WTC11 (cell line): ENCODE data around the gene LPIN3. TPM values are rescaled to one million over a fixed set of nuclear protein-coding genes. Genes with fewer than 3 reads are reported as not detected.
"Not testable (repeated sequence)": the region's sequence is repeated elsewhere in the genome, so short reads cannot be mapped to it uniquely, and the experiment has no call there.

ENCODE experiments used
- ATAC-seq: fragments of 200-7000 bp; cut with Tn5 transposase; 2 replicates; pipeline ENCODE4 v1.10.0; 2021; ENCODE audit warnings: mild to moderate bottlenecking, moderate library complexity
- CTCF ChIA-PET: fragments of 300-600 bp; sonication (Branson Sonifier 250); formaldehyde crosslinking; loops from one replicate; lab custom pipeline; 2021; ENCODE audit warnings: antibody characterized with exemption; lab: Charles Lee
- POLR2A ChIA-PET: fragments of 350-600 bp; sonication (Branson Sonifier 250); formaldehyde crosslinking; loops from one replicate; lab custom pipeline; 2021; ENCODE audit warnings: antibody characterized with exemption; lab: Charles Lee
- DNase-seq: peaks from one replicate; pipeline ENCODE4 v3.0.0; 2021; ENCODE audit warnings: low spot score
- H3K27ac Mint-ChIP-seq: 2 replicates; pipeline ENCODE4 v1.8.0; 2021; ENCODE audit warnings: mixed read lengths
- H3K27me3 Mint-ChIP-seq: 2 replicates; pipeline ENCODE4 v1.8.0; 2021; ENCODE audit warnings: low read depth, mild to moderate bottlenecking, moderate library complexity, mixed read lengths
- H3K36me3 Mint-ChIP-seq: 2 replicates; pipeline ENCODE4 v1.8.0; 2021; ENCODE audit warnings: mixed read lengths
- H3K4me1 Mint-ChIP-seq: 2 replicates; pipeline ENCODE4 v1.8.0; 2022; ENCODE audit warnings: mixed read lengths
- H3K4me3 Mint-ChIP-seq: 2 replicates; pipeline ENCODE4 v1.8.0; 2021; ENCODE audit warnings: mild to moderate bottlenecking, moderate library complexity, mixed read lengths
- H3K9me3 Mint-ChIP-seq: 2 replicates; pipeline ENCODE4 v1.8.0; 2021; ENCODE audit warnings: mixed read lengths
- CBFB ChIP-seq: sonication (generic); formaldehyde crosslinking; IDR thresholded peaks from 2 replicates; pipeline ENCODE4 v1.8.1; 2022; ENCODE audit warnings: mild to moderate bottlenecking, low read depth, missing genetic modification reagents
- E2F1 ChIP-seq: sonication (generic); formaldehyde crosslinking; IDR thresholded peaks from 2 replicates; pipeline ENCODE4 v1.8.0; 2022; ENCODE audit warnings: mild to moderate bottlenecking, missing genetic modification reagents
- ESRRA ChIP-seq: sonication (generic); formaldehyde crosslinking; IDR thresholded peaks from 2 replicates; pipeline ENCODE4 v1.8.1; 2022; ENCODE audit warnings: mild to moderate bottlenecking, missing genetic modification reagents, borderline replicate concordance
- FOXP4 ChIP-seq: sonication (generic); formaldehyde crosslinking; IDR thresholded peaks from 2 replicates; pipeline ENCODE4 v1.8.0; 2022; ENCODE audit warnings: mild to moderate bottlenecking, missing genetic modification reagents
- GTF2I ChIP-seq: fragments of 250-450 bp; sonication (Bioruptor Pico); conservative IDR thresholded peaks from 2 replicates; pipeline ENCODE4 v1.4.0; 2021; ENCODE audit warnings: mild to moderate bottlenecking
- IRF2 ChIP-seq: sonication (generic); formaldehyde crosslinking; IDR thresholded peaks from 2 replicates; pipeline ENCODE4 v1.8.0; 2022; ENCODE audit warnings: low read depth, missing genetic modification reagents, borderline replicate concordance
- NFE2L1 ChIP-seq: sonication (generic); formaldehyde crosslinking; IDR thresholded peaks from 2 replicates; pipeline ENCODE4 v1.8.1; 2023; ENCODE audit warnings: missing genetic modification reagents
- NR1H2 ChIP-seq: sonication (generic); formaldehyde crosslinking; IDR thresholded peaks from 2 replicates; pipeline ENCODE4 v1.9.0; 2021; ENCODE audit warnings: mild to moderate bottlenecking, moderate library complexity, missing genetic modification reagents
- PREB ChIP-seq: sonication (generic); formaldehyde crosslinking; IDR thresholded peaks from 2 replicates; pipeline ENCODE4 v1.8.1; 2022; ENCODE audit warnings: mild to moderate bottlenecking, missing genetic modification reagents, moderate library complexity, borderline replicate concordance
- RELA ChIP-seq: sonication (generic); formaldehyde crosslinking; IDR thresholded peaks from 2 replicates; pipeline ENCODE4 v1.8.1; 2022; ENCODE audit warnings: missing genetic modification reagents, mild to moderate bottlenecking, borderline replicate concordance
- RORB ChIP-seq: fragments of 250-450 bp; sonication (Bioruptor Pico); IDR thresholded peaks from 2 replicates; pipeline ENCODE4 v1.9.0; 2021; ENCODE audit warnings: mild to moderate bottlenecking
- ZBTB21 ChIP-seq: sonication (generic); formaldehyde crosslinking; IDR thresholded peaks from 2 replicates; pipeline ENCODE4 v1.8.1; 2023; ENCODE audit warnings: mild to moderate bottlenecking, missing genetic modification reagents, borderline replicate concordance
- ZMAT4 ChIP-seq: fragments of 250-450 bp; sonication (Bioruptor Pico); IDR thresholded peaks from 2 replicates; pipeline ENCODE4 v1.9.0; 2021; ENCODE audit warnings: mild to moderate bottlenecking
- ZNF232 ChIP-seq: sonication (generic); formaldehyde crosslinking; IDR thresholded peaks from 2 replicates; pipeline ENCODE4 v1.8.0; 2022; ENCODE audit warnings: mild to moderate bottlenecking, missing genetic modification reagents
- ZNF317 ChIP-seq: sonication (generic); formaldehyde crosslinking; IDR thresholded peaks from 2 replicates; pipeline ENCODE4 v1.8.1; 2023; ENCODE audit warnings: low read depth, mild to moderate bottlenecking, moderate library complexity, missing genetic modification reagents, borderline replicate concordance
- ZNF532 ChIP-seq: fragments of 250-450 bp; sonication (Bioruptor Pico); IDR thresholded peaks from 2 replicates; pipeline ENCODE4 v1.9.0; 2021; ENCODE audit warnings: mild to moderate bottlenecking, borderline replicate concordance
- total RNA-seq: library from RNA; stranded (reverse); gene quantifications from 3 replicates; pipeline ENCODE4 v1.2.3, GENCODE V29; 2021

The LPIN3 gene
- total RNA-seq, 1 experiment from 2014 or later = 7.9 TPM

- TF ChIP-seq NFE2L1 (CRISPR knock-in tag) (no peak), RORB (no peak), ESRRA (CRISPR knock-in tag) (no peak), RELA (CRISPR knock-in tag) (no peak), PREB (CRISPR knock-in tag) (no peak), ZBTB21 (CRISPR knock-in tag) (no peak), NR1H2 (CRISPR knock-in tag) (no peak)
These were observed 31.8 kb upstream of the LPIN3 start (continued) for GRCh38 chr20:41308726-41309413.

- H3K36me3 Mint-ChIP-seq = no peaks in the 10 kb centered on the region
- ChIA-PET CTCF (interaction anchor here (1.6 kb wide), 1 partner anchor 31 kb away, joined by 5 read pairs; the partner anchor contains the start of gene LPIN3), POLR2A (no interaction called here)
- H3K27ac Mint-ChIP-seq = peak overlapping the region; percentile 15; the same call in 1 of the 2 replicates
- TF ChIP-seq ZNF232 (CRISPR knock-in tag) (no peak), RORB (no peak), ZNF532 (no peak), CBFB (CRISPR knock-in tag) (no peak), E2F1 (no peak), GTF2I (CRISPR knock-in tag) (no peak), PREB (CRISPR knock-in tag) (no peak), FOXP4 (no peak), ZMAT4 (CRISPR knock-in tag) (no peak), IRF2 (CRISPR knock-in tag) (no peak), ZNF317 (CRISPR knock-in tag) (no peak)
- TF ChIP-seq, all 79 proteins: peak for 0
- Mint-ChIP-seq H3K4me3 (no peak overlapping the region), H3K4me1 (peaks cover 15% of the 10 kb centered on the region), H3K9me3 (peaks cover 4% of the 10 kb centered on the region; the same call in 1 of the 2 replicates), H3K27me3 (no peaks in the 10 kb centered on the region)
- ATAC-seq (no peak), DNase-seq (no peak)
These were observed 30.8 kb upstream of the LPIN3 start for GRCh38 chr20:41309817-41310216.

- not testable (repeated sequence) for H3K4me3 Mint-ChIP-seq
These were observed 28.6 kb upstream of the LPIN3 start for GRCh38 chr20:41312009-41312408.

More at GRCh38 chr20:41312009-41312408, 28.6 kb upstream of the LPIN3 start:
- H3K36me3 Mint-ChIP-seq, H3K27me3 Mint-ChIP-seq, H3K27ac Mint-ChIP-seq, H3K9me3 Mint-ChIP-seq, POLR2A ChIA-PET, ATAC-seq, DNase-seq: not testable (repeated sequence)
- CTCF ChIA-PET = interaction anchor here (0.8 to 0.9 kb wide), 2 partner anchors 28 to 62 kb away, joined by 4 read pairs; partner anchors contain the start of gene LPIN3
- H3K4me1 Mint-ChIP-seq = peaks cover 22% of the 10 kb centered on the region
